ENCODE data around the gene CST6.

The CST6 gene

GRCh38 chr11:66011785-66012303 lies at the start of gene CST6:
Gene CST6, plus strand, starts transcription at chr11:66012008. Its CDS starts 37 bp downstream, at chr11:66012045.
- ChIA-PET CTCF (interaction anchor here (1.4 to 7.8 kb wide), 4 partner anchors 9 to 56 kb away, joined by 3 to 72 read pairs (median 4); partner anchors contain the start of gene BANF1), POLR2A (interaction anchor here (0.7 kb wide), 1 partner anchor 57 kb away, joined by 3 read pairs; no protein-coding TSS in a partner anchor)
- no peak for DNase-seq (ENCODE audit: low read depth, low spot score)
- no peak within 1 kb of the TSS for H3K4me3 ChIP-seq (ENCODE audit: low read depth, low read length)
- TF ChIP-seq CTCF (IDR thresholded peaks at IDR 0.05; ENCODE audit: insufficient read depth, low read length, missing control alignments): no peak

DNA sequence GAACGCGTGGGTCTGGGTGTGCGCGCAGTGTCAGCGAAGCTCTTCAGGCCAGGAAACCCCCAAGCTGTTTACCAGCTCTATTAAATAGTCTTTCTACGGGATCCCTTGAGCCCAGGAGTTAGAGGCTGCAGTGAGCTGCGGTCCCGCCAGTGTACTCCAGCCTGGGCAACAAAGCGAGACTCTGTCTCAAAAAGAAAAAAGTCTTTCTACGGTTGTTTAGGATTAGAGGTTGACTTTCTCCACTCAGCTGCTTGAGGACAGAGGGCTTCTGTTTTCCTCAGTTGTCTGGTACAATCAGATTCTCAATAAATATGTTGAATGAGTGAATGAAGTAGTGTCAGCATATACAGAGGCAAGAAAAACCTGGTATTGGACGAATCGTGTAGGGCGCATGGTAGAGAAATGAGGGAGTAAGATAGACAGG lies 49.7 kb upstream of the CST6 start:
- peak overlapping the region; percentile 77 for H3K4me3 ChIP-seq (ENCODE audit: low read depth, low read length)
- CTCF ChIA-PET: interaction anchor here (0.9 to 44.9 kb wide), 2 partner anchors 80 to 103 kb away, joined by 3 to 1090 read pairs; partner anchors contain the start of genes CCDC85B, CTSW, EFEMP2 and FIBP
- no peak for DNase-seq (ENCODE audit: low read depth, low spot score)
- no peak for TF ChIP-seq CTCF (IDR thresholded peaks at IDR 0.05; ENCODE audit: insufficient read depth, low read length, missing control alignments)
- POLR2A ChIA-PET: interaction anchor here (1.4 kb wide), 1 partner anchor 71 kb away, joined by 5 read pairs; the partner anchor contains the start of gene CCDC85B

DNA sequence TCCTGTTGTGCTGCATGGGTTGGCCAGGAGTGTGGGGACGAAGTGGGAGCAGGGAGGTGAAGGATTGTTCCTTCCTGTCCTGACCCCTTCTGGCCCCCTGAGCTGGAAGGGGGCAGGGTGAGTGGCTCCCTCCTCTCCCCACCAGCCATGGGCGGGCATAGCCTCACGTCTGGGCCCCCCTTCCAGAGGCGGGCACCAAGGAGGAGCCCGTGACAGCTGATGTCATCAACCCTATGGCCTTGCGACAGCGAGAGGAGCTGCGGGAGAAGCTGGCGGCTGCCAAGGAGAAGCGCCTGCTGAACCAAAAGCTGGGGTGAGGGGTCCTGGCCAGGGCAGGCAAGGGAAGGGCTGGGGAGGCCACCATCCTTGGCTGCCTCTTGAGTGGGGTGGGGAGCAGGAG lies 46.9 kb upstream of the CST6 start:
- CTCF ChIA-PET: interaction anchor here (0.6 to 44.9 kb wide), 4 partner anchors 10 to 82 kb away, joined by 3 to 1090 read pairs (median 3); partner anchors contain the start of genes BANF1, CCDC85B, CTSW and EFEMP2
- no peak for DNase-seq (ENCODE audit: low read depth, low spot score)
- no peak for TF ChIP-seq CTCF (IDR thresholded peaks at IDR 0.05; ENCODE audit: insufficient read depth, low read length, missing control alignments)
- H3K4me3 ChIP-seq (ENCODE audit: low read depth, low read length): no peak overlapping the region
- POLR2A ChIA-PET: no interaction called here

DNA sequence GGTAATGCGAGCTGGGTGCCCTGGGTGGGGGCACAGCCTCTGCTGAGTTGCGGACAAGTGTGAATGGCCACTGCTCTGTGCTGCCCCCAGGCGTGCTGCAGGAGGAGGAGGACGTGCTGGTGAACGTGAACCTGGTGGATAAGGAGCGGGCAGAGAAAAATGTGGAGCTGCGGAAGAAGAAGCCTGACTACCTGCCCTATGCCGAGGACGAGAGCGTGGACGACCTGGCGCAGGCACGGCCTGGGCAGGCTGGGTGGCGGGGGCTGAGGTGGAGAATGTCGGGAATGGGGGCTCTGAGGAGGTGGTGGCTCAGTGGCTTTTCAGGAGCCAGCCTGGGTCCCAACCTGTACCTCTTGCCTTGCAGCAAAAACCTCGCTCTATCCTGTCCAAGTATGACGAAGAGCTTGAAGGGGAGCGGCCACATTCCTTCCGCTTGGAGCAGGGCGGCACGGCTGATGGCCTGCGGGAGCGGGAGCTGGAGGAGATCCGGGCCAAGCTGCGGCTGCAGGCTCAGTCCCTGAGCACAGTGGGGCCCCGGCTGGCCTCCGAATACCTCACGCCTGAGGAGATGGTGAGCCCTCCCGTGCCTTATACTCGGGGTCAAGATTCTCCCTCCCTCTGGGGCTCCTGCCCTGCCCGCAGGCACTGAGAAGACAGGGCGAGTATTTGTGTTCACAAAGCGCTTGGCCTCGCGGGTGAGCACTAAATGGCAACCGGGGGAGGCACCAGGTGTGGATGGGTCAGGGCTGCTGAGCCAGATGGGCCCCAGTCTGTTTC lies 45.6 kb upstream of the CST6 start:
- CTCF ChIA-PET: interaction anchor here (0.6 to 44.9 kb wide), 3 partner anchors 11 to 84 kb away, joined by 3 to 1090 read pairs (median 3); partner anchors contain the start of genes CCDC85B, CTSW, EFEMP2 and FIBP
- DNase-seq (ENCODE audit: low read depth, low spot score): no peak
- H3K4me3 ChIP-seq (ENCODE audit: low read depth, low read length): no peak overlapping the region
- POLR2A ChIA-PET: no interaction called here
- no peak for TF ChIP-seq CTCF (IDR thresholded peaks at IDR 0.05; ENCODE audit: insufficient read depth, low read length, missing control alignments)

DNA sequence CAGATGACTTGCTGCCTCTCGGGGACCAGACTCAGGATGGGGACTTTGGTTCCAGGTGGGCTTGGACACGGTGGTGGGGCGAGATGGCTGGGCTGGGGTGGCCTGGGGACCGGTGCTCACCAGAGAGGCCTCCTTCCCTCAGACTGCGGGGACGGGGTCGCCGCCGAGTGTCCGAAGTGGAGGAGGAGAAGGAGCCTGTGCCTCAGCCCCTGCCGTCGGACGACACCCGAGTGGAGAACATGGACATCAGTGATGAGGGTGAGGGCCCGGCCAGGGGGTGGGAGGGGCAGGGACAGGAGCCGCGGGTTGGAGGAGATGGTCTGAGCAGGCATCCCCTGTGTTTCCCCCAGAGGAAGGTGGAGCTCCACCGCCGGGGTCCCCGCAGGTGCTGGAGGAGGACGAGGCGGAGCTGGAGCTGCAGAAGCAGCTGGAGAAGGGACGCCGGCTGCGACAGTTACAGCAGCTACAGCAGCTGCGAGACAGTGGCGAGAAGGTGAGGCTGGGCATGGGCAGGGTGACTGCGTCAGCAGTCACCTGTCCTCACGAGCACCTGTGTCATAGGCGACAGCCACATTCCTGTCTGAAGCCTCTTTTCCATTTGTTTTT lies 44.4 kb upstream of the CST6 start:
- ChIA-PET CTCF (interaction anchor here (44.9 kb wide), 1 partner anchor 85 kb away, joined by 1090 read pairs; the partner anchor contains the start of genes CCDC85B, CTSW, EFEMP2 and FIBP), POLR2A (no interaction called here)

More for the DNA sequence above, 44.4 kb upstream of the CST6 start:
- H3K4me3 ChIP-seq (ENCODE audit: low read depth, low read length): no peak overlapping the region
- TF ChIP-seq CTCF (IDR thresholded peaks at IDR 0.05; ENCODE audit: insufficient read depth, low read length, missing control alignments): no peak
- no peak for DNase-seq (ENCODE audit: low read depth, low spot score)
